Measurements from ENCODE around the gene OR9Q1.
"Not testable (repeated sequence)": the region's sequence is repeated elsewhere in the genome, so short reads cannot be mapped to it uniquely, and the experiment has no call there.

OR9Q1 gene, protein sequence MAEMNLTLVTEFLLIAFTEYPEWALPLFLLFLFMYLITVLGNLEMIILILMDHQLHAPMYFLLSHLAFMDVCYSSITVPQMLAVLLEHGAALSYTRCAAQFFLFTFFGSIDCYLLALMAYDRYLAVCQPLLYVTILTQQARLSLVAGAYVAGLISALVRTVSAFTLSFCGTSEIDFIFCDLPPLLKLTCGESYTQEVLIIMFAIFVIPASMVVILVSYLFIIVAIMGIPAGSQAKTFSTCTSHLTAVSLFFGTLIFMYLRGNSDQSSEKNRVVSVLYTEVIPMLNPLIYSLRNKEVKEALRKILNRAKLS

DNA sequence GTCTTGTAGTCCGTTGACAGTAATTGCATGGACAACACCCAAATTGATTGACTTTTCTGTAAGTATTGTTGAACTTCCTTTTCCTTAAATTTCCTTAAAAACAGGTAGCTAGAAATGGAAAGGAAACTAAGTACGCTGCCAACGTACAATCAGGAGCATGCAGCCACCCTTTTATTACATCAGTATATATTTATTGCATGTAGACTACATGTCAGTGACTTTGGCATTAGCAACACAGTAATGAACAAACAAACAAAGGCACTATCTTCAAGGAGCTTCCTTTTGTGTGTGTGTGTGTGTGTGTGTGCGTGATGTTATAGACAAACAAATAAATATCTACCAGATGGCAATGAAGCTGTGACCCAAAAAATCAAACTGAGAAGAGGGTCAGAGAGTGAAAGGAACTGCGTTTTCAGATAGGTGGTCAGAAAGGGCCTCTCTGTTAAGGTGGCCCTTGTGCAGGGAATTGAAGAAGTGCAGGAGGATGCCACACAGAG, at the start of gene OR9Q1:
TSS of gene OR9Q1 (plus strand) at position 447 of the 497 bp plus-strand sequence. CDS start 155,564 bp downstream, outside the sequence.
- no peak for DNase-seq

DNA sequence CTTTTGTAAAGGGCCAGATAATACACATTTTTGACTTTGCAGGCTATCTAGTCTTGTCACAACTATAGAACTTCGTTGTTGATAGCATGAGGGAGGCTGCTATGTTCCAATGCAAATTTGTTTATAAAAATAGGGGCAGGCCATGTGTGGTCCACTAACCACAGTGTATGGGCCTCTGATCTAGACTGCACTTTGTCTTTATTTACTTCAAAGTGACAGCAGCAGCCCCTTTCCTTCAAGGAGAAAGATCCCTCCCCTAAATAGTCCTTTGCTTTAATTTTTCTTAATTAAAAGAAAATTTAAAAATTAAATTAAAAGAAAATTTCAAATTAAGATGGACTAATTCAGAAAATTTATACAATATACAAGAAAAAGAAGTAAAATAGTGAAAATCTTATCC, 49.5 kb upstream of the OR9Q1 start:
- DNase-seq = no peak

- DNase-seq = no peak
These were observed 48.7 kb upstream of the OR9Q1 start for GRCh38 chr11:57974848-57975601.

DNA sequence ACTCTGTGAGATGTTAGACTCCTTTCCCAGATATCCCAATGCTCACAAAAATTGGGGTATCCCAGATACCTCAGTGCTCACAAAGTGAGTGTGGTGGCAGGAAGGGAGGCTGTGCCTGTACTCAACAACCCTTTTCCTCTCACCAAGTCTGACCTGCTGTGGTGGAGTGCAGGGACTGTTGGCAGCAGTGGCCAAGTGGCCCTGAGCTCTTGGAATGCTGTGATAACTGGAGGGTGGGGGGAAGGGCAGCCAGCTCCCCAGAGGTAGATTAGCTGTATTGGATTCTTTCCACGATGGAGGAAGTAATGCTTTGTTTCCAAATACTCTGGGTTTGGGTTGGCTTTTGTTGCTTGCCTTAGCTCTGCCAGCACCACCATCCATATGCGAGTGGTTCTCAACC, 46.0 kb upstream of the OR9Q1 start:
- no peak for DNase-seq

DNA sequence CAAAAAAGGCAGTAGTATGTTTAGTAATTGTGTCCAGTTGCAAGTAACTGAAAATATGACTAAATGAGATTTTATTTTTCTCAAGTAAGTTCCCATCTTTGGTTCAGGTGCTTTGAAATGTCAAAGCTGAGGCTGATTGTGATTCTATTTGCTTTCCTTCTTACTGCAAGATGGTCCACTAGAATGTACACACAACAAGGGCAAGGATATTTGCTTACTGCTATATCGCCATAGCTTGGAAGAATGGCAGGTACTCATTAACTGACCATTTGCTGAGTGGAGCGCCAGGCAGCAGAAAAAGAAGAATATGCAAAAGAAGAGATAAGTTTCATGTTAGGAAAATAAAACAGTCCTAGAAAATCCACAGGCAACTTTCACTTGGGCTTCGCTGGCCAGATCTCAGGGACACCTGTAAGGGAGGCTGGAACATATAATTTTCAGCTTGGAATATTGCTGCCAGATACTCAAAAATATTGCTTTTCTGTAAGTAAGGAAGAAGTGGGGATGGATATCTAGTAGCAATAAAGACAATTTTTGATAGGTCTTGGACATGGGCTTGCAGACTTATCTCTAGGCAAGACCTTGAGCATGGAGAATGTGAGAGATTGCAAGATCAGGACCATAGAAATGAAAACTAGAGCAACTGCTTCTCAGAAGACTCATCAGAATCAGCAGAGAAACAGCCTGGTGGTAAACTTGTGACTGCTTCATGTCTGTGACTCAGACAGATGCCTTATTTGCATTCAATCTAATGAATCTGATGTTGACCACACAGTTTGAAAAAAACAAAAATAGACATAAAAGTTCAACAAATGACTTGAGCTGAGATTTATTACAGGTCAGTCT, 44.8 kb upstream of the OR9Q1 start:
- DNase-seq = no peak

GRCh38 chr11:57979532-57980079, 44.1 kb upstream of the OR9Q1 start:
- no peak for DNase-seq

DNA sequence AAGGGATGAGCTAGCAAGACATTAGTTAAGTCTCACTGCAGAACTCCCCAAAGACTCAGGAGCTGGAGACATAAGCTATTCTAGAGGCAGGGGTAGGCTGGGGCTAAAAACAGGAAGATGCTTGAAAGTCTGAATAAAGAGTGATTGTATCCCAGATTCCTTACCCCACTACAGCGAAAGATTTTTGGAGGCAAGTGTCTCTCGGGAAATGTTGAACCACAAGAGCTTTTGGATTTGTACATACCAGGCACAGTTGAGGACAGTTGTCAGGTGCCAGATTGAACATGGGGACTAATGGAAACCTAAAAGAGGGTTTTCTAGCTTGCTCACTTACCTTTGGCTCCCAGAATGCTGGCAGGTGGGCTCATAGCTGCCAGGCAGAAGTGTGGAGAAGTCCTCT, 43.5 kb upstream of the OR9Q1 start:
- DNase-seq = no peak

DNA sequence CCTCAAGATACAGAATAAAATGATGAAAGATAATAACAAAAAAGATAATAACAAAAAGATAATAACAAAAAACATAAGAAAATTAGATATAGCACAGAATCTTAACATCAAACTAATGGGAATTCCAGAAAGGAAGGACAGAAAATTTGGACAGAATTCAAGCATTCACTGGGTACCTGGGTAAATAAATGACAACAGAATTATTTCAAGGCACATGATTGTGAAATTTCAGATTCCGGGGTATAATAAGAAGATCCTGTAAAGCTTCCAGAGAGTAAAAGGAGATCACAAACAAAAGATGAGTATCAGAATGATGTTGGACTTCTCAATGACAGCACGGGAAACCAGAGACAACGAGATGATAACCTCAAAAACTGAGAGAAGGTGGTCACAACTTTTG, 42.1 kb upstream of the OR9Q1 start:
- DNase-seq = no peak

DNA sequence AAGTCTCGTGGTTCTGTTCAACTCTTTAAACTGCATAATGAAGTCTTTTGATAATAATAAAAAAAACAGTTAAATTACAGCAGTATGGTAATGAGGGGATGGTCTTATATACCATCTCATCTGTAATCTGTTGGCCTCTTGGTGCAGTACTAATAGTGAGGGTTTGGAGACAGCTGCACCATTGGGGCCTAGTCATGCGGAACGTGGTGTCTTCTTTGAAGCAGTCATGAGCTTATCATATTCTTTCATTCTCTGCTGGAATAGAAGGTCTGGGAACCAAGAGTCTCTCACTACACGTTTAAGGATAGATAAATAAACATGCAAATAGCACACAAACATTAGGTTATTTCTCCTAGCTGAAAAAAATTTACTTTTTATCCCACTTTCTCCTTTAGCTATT, 40.9 kb upstream of the OR9Q1 start:
- DNase-seq = no peak

DNA sequence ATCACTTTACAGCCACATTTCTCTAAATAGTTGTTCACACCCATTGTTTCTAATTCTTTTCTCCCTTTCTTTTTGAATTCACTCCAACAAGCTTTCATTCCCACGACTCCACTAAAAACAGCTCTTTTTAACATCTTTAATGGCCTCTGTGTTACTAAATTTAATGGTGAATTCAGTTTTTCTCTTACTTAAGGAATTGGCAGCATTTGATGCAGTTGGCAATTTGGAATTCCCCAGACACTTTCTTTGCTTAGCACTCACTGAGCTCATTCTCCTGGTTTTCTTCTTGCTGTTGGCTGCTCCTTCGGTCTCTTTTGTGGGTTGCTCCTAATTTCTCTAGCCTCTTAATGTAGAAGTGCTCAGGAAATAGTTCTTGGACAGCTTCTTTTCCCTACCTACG, 40.5 kb upstream of the OR9Q1 start:
- no peak for DNase-seq

DNA sequence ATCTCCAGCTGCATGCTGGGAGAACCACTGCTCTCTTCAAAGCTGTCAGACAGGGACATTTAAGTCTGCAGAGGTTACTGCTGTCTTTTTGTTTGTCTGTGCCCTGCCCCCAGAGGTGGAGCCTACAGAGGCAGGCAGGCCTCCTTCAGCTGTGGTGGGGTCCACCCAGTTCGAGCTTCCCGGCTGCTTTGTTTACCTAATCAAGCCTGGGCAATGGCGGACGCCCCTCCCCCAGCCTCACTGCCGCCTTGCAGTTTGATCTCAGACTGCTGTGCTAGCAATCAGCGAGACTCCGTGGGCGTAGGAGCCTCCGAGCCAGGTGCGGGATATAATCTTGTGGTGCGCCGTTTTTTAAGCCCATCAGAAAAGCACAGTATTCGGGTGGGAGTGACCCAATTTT, 24.2 kb upstream of the OR9Q1 start:
- DNase-seq = not testable (repeated sequence)

- DNase-seq = not testable (repeated sequence)
These were observed 23.7 kb upstream of the OR9Q1 start for GRCh38 chr11:58000021-58000420.

GRCh38 chr11:58000699-58001098, 23.0 kb upstream of the OR9Q1 start:
- no peak for DNase-seq

- no peak for DNase-seq
These were observed 20.6 kb upstream of the OR9Q1 start for GRCh38 chr11:58003036-58003435.

DNA sequence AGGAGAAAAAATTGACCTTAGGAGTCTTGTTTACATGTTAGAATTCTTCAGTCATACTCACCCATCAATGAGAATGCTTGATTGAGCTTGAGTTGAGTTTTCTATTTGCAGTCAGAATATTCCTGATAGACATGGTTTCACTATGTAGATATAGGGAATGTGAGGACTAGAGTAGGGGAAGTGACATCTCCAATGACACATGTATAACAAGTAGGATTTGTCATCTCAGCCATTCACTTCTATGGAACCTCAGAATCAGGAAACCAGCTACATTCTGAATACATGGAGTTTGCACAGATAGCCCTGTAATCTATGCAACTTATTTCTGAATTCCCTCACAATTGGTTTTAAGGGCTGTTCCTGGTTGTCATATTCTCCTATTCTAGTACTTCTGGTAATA, 20.1 kb upstream of the OR9Q1 start:
- DNase-seq = no peak

DNA sequence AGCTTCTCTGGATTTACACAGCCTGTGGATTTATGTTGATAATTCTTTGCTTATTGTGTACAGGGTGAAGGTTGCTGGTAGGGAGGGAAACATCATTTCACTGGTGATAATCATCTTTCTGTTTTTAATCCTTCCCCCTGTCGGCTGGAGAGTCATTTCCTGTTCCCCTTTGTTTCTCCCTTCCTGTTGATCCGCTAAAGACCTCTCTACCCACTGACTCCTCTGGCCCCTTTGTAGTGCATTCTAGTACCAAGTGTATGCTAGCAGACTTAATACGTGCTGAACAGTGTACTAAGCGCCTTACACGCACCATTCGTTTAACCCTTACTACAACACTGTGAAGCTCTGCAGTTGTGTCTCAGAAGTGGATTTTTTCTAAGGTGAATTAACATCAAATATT, 19.0 kb upstream of the OR9Q1 start:
- DNase-seq = no peak

DNA sequence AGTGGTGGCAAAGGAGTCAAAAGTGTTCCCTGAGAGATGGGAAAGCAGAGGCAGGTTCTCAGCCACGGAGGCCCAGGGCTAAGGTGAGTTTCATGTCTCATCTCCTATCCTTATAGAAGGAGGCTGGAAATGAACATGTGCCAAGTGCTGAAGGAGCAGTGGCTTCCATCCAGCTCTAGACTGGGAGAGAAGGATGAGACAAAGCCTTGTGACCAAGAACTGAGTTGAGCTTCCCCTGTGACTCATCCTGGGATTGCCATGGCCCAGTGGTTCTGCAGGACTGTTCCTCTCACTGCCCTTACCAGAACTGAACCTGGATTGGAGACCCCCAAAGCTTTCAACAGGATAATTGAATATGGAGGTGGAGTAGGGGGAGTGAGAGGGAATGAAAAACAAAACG, 16.7 kb upstream of the OR9Q1 start:
- DNase-seq = no peak

DNA sequence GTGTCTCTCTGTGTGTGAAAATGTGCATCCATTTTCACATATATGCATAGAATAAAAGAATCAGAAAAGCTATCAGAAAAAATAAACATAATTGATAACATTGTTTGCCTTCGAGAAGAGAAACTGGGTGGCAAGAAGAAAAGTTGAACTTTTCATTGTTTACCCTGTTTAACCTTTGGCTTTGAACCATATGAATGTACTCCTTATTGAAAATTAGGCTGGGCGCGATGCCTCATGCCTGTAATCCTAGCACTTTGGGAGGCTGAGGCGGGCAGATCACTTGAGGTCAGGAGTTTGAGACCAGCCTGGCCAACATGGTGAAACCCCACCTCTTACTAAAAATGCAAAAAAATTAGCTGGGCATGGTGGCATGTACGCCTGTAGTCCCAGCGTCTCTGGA, 11.9 kb upstream of the OR9Q1 start:
- DNase-seq = no peak

- no peak for DNase-seq
These were observed 965 bp downstream of the OR9Q1 start for GRCh38 chr11:58024601-58025091.

- no peak for DNase-seq
These were observed 3.7 kb downstream of the OR9Q1 start for GRCh38 chr11:58027341-58027740.

GRCh38 chr11:58028687-58029411, 5.2 kb downstream of the OR9Q1 start:
- no peak for DNase-seq

DNA sequence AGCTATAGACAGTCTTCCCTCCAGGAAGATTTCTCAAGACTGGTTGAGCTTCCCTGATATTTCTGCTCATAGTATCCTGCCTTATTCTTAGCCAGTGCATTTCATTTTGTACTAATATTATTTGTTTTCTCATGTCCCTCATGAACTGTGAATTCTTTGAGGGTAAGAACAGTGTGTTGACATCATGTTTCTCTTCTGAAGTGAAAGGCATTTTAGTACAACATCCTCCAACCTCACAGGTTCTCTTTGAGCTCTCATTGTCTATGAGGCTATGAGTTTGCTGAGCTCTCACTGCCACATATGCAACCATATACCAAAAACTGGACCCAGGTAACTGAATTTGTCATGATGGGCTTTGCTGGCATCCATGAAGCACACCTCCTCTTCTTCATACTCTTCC, 7.0 kb downstream of the OR9Q1 start, which contains the start of gene OR6Q1:
TSS of gene OR6Q1 (plus strand) at position 301 of the 400 bp plus-strand sequence. CDS start at position 301, 0 bp downstream.
- no peak for DNase-seq

Measured in activated effector memory CD4-positive, alpha-beta T cell treated with Interleukin-2 at 50 U/mL for 16 hours (primary cell).